Gastroesophageal sphincter (tissue), 3 donors: ENCODE data around the gene CCDC172.

Source experiments
- CTCF ChIP-seq, 4 experiments: fragments of 200-600 bp in 2 of 4; fragments of 450-650 bp in 2 of 4; sonication (generic) in 1 of 4; IDR thresholded peaks; one replicate each; pipeline ENCODE4 v1.5.1; 2017 to 2019; ENCODE audit warnings: antibody characterized with exemption in 4 of 4, mild to moderate bottlenecking in 2 of 4, moderate library complexity in 2 of 4
- EP300 ChIP-seq: sonication (generic); formaldehyde crosslinking; IDR thresholded peaks from one replicate; pipeline ENCODE4 v1.6.1; 2017; ENCODE audit warnings: antibody characterized with exemption, mild to moderate bottlenecking

DNA sequence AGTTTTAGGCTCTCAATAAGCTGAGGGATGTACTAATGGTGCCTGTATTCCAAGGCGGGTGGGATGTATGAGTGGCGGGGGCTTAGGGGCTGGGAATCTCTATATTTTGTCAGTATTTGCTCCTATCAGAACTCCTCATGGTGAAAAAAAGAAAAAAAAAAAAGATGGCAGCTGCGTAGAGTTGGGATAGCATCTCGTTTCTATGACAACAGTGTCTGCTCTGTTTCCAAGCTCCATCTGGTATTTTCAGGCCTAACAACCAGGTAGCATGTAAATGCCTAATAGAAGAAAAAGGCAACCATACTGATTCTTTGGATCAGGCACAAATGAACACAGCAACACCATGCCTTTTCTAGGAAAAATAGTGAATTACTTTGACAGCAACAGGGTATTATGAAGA, 11.7 kb upstream of the CCDC172 start:
- no peak for TF ChIP-seq CTCF (IDR thresholded peaks at IDR 0.05)
- no peak for TF ChIP-seq EP300
